GM12865 (cell line): ENCODE measurements around the gene TFDP2.

Experiments
- DNase-seq: peaks from one replicate; pipeline ENCODE4 v3.0.0; 2010; ENCODE audit warnings: low read depth
- H3K4me3 ChIP-seq: 2 replicates; pipeline ENCODE4 v1.5.1; 2011; ENCODE audit warnings: mild to moderate bottlenecking, low read depth, low read length, control low read depth
- TF ChIP-seq, protein P1 (sequence below): IDR thresholded peaks from 2 replicates; pipeline ENCODE4 v1.5.1; 2011; ENCODE audit warnings: low read length, control low read depth, low read depth, inconsistent platforms; ENCODE audit not compliant: insufficient read depth; ENCODE audit errors: missing control alignments

Gene TFDP2

DNA sequence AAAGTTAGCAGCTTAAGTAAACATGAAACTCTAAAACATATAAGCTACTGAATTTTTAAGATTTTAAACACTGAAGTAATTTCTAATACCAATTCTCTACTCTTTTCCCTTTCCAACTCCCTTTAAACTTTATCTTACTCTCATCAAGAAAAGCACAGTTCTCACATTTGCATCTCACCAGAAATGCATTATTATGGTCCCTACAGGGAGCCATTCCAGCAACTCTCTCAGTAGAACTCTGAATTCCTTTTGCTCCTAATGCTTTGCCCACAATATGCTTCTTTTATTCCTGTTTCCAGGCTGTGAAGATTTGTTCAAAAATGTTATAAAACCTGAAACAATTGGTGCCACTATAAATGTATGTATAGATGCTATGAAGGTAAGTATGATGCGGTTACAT lies 83.4 kb downstream of the TFDP2 start:
- H3K4me3 ChIP-seq: no peak overlapping the region
- TF ChIP-seq, protein P1, sequence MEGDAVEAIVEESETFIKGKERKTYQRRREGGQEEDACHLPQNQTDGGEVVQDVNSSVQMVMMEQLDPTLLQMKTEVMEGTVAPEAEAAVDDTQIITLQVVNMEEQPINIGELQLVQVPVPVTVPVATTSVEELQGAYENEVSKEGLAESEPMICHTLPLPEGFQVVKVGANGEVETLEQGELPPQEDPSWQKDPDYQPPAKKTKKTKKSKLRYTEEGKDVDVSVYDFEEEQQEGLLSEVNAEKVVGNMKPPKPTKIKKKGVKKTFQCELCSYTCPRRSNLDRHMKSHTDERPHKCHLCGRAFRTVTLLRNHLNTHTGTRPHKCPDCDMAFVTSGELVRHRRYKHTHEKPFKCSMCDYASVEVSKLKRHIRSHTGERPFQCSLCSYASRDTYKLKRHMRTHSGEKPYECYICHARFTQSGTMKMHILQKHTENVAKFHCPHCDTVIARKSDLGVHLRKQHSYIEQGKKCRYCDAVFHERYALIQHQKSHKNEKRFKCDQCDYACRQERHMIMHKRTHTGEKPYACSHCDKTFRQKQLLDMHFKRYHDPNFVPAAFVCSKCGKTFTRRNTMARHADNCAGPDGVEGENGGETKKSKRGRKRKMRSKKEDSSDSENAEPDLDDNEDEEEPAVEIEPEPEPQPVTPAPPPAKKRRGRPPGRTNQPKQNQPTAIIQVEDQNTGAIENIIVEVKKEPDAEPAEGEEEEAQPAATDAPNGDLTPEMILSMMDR: no peak
- DNase-seq: no peak

DNA sequence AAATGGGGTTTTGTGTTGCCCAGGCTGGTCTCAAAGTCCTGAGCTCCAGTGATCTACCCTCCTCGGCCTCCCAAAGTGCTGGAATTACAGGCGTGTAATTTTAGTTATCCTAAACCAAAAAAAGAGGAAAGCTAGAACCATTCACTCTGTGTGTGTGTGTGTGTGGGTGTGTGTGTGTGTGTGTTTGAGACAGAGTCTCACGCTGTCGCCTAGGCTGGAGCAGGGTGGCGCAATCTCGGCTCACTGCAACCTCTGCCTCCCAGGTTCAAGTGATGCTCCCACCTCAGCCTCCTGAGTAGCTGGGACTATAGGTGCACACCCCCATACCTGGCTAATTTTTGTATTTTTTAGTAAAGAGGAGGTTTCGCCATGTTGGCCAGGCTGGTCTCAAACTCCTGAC lies 84.0 kb downstream of the TFDP2 start:
- TF ChIP-seq, protein P1: no peak
- no peak for DNase-seq
- H3K4me3 ChIP-seq: no peak overlapping the region

DNA sequence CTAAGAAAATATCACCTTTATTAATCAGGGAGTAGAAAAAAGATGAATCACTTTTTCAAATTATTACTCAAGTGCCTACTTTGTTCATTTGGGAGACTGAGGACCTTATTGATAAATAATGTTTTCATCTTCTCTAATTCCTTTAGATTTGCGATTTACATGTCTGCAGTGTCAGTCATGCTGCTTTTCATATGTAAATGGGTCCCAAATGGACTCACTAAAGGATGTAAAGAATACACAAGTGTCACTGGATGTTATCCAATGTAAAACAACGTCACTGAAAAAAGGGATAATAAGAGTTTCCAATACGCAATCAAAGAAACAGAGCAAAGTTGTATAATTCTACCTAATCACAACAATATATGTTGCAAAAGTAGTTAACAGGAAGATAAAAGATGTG lies 84.9 kb downstream of the TFDP2 start:
- H3K4me3 ChIP-seq: no peak overlapping the region
- TF ChIP-seq, protein P1: no peak

DNA sequence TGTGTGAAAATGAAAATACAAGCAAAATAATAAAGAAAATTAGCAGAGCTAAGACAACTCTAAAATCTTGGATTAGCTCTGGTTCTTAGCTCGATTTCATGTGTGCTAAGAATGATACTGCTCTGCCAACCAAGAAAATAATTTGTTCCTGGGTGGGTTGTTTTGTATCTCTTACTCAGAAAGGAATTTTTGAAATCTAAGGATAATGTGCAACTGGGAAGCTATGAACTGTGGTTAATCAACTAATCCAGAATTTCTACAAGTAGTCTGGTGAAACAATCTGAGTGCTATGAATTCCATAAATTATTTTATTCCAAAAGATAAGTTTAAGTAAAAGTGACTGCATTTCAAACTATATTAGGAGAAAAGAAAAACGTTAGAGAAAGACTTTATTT lies 92.0 kb downstream of the TFDP2 start:
- no peak overlapping the region for H3K4me3 ChIP-seq
- TF ChIP-seq, protein P1: no peak
- DNase-seq: no peak

More for the DNA sequence above, 84.9 kb downstream of the TFDP2 start:
- no peak for DNase-seq

DNA sequence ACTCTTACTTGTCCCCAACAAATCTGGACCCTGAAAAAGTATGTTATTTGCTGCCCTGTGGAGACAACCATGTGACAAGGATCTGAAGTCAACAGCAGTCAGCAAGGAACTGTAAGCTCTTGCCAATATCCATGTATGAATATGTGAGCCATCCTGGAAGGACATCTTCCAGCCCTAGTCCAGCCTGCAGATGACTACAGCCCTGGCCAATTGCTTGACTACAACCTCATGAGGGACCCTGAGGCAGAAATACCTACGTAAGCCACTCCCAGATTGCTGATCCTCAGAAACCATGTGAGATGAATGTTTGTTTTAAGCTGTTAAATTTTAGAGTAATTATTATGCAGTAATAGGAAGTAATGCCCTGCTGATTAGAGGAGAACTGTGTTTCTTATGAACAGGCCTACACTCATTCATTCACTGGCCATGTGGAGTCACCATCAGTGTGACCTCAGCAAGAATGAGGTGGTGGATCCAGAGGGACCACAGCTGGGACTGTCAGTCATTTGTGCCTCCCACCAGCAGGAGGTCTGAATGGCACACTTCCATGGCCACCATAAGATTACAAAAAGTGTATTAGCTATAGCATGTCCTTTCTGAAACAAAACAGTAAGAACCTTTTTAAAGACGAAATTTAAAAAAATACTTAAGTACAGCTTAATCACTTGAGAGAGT lies 92.6 kb downstream of the TFDP2 start:
- H3K4me3 ChIP-seq: no peak overlapping the region
- TF ChIP-seq, protein P1: no peak
- no peak for DNase-seq

DNA sequence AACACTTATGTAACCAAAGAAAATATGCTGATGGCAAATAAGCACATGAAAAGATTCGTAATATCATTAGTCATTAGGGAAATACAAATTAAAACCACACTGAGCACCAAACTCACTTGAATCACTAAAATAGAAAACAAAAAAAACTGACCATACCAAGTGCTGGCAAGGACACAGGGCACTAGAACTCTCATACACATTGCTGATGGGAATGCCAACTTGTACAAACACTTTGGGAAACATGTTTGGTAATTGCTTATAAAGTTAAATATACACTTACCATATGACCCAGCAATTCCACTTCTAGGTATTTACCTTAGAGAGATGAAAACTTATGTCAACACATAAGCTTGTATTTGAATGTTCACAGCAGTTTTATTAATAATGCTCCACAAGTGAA lies 95.5 kb downstream of the TFDP2 start:
- DNase-seq: no peak
- no peak overlapping the region for H3K4me3 ChIP-seq
- TF ChIP-seq, protein P1: no peak

DNA sequence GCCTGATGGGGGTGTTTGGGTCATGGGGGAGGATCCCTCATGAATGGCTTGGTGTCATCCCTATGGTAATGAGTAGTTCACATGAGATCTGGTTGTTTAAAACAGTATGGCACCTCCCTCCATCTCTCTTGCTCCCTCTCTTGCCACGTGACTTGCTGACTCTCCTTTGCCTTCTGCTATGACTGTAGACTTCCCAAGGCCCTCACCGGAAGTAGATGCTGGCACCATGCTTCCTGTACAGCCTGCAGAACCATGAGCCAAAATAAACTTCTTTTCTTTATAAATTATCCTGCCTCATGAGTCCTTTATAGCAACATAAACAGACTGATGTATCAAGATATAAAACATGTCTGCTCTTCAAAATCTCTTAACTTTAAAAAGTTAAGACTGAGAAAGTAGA lies 96.1 kb downstream of the TFDP2 start:
- TF ChIP-seq, protein P1: no peak
- no peak overlapping the region for H3K4me3 ChIP-seq
- no peak for DNase-seq
